CD4-positive, CD25-positive, alpha-beta regulatory T cell (primary cell): ENCODE results near the gene ANKS6. TPM values are rescaled to one million over a fixed set of nuclear protein-coding genes. Genes with fewer than 3 reads are reported as not detected.

Source experiments
- ATAC-seq, 2 donors: fragments of 150-1000 bp; cut with Tn5 transposase; one replicate each; pipeline ENCODE4 v1.10.0; 2021; ENCODE audit warnings: low read depth in 2 of 2, moderate number of reproducible peaks in 2 of 2, moderate library complexity in 1 of 2
- DNase-seq, 3 donors: peaks; one replicate each; pipeline versions ENCODE4 v3.0.0 to v3.0.0-alpha.2; 2012 to 2022; ENCODE audit warnings: mixed read lengths in 1 of 3
- H3K27ac ChIP-seq: one replicate; pipeline ENCODE4 v1.7.0; 2013; ENCODE audit warnings: mild to moderate bottlenecking, low read length; ENCODE audit not compliant: insufficient read depth, poor library complexity, severe bottlenecking
- H3K27me3 ChIP-seq: one replicate; pipeline ENCODE4 v1.7.0; 2013; ENCODE audit warnings: low read length; ENCODE audit not compliant: control insufficient read depth, insufficient read depth
- H3K36me3 ChIP-seq: one replicate; pipeline ENCODE4 v1.7.0; 2013; ENCODE audit warnings: mild to moderate bottlenecking, low read length, moderate library complexity; ENCODE audit not compliant: control insufficient read depth, insufficient read depth
- H3K4me1 ChIP-seq: 2 replicates; pipeline ENCODE4 v1.7.0; 2013; ENCODE audit warnings: mild to moderate bottlenecking, low read length; ENCODE audit not compliant: insufficient read depth, control insufficient read depth, poor library complexity, severe bottlenecking
- H3K4me3 ChIP-seq: one replicate; pipeline ENCODE4 v1.7.0; 2013; ENCODE audit warnings: low read depth, mild to moderate bottlenecking, low read length, moderate library complexity
- H3K9me3 ChIP-seq, 2 experiments: 1 replicate in 1 of 2; 2 replicates in 1 of 2; pipeline ENCODE4 v1.7.0; 2013; ENCODE audit warnings: low read length in 2 of 2, mild to moderate bottlenecking in 1 of 2, moderate library complexity in 1 of 2; ENCODE audit not compliant: control insufficient read depth in 2 of 2
- H3K27ac Mint-ChIP-seq, 3 donors: one replicate each; pipeline ENCODE4 v1.8.0; 2020 to 2022; ENCODE audit warnings: mild to moderate bottlenecking in 3 of 3, mixed read lengths in 3 of 3, moderate library complexity in 2 of 3
- H3K27me3 Mint-ChIP-seq: one replicate; pipeline ENCODE4 v1.8.0; 2022; ENCODE audit warnings: mild to moderate bottlenecking, mixed read lengths
- H3K36me3 Mint-ChIP-seq: one replicate; pipeline ENCODE4 v1.8.0; 2020; ENCODE audit warnings: mixed read lengths
- H3K4me1 Mint-ChIP-seq, 4 donors: one replicate each; pipeline ENCODE4 v1.8.0; 2020 to 2022; ENCODE audit warnings: mixed read lengths in 4 of 4, mild to moderate bottlenecking in 1 of 4
- H3K4me3 Mint-ChIP-seq, 4 donors: one replicate each; pipeline ENCODE4 v1.8.0; 2020 to 2022; ENCODE audit warnings: mild to moderate bottlenecking in 4 of 4, mixed read lengths in 4 of 4, moderate library complexity in 3 of 4
- H3K9me3 Mint-ChIP-seq, 7 donors: one replicate each; pipeline ENCODE4 v1.8.0; 2020 to 2022; ENCODE audit warnings: mixed read lengths in 7 of 7, mild to moderate bottlenecking in 3 of 7, moderate library complexity in 2 of 7
- polyA plus RNA-seq, 4 donors: library from polyadenylated mRNA; unstranded; fragments of 300-500 nt; fragmentation: Illumina TruSeq; gene quantifications; one replicate each; pipeline ENCODE4 v1.2.3, GENCODE V29; 2021
- total RNA-seq: library from RNA; stranded (reverse); gene quantifications from one replicate; pipeline ENCODE4 v1.2.3, GENCODE V29; 2022

Gene ANKS6
- total and polyA plus RNA-seq, 5 donors from 2014 or later = 2.4 to 8.2 (median 2.6) TPM

DNA sequence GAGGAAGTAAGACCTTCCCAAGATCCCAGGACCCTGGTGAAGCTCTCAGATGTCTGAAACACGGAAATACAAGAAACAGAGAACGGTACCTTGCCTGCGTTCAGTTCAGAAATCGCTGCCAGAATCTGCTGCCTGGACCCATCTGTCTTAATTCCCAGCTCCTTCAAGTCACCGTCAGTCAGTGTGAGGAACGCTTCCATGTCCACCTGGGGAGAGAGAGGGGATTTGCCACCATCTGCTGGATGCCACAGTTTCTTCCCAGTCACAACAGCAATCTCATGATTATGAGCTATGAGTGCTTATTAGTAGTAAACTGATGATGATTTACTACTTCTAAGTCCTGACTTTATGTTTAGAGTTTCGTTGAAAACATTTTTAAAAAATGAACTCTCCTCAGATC is 50.9 kb downstream of the ANKS6 start:
- Mint-ChIP-seq H3K27ac (peak overlapping the region in 1 of 3 donors; percentile 22), H3K4me1 (no peaks in the 10 kb centered on the region), H3K4me3 (no peak overlapping the region), H3K27me3 (no peaks in the 10 kb centered on the region), H3K9me3 (peaks cover 0 to 1% (median 0%) of the 10 kb centered on the region in 7 donors), H3K36me3 (peaks cover 58% of the 10 kb centered on the region)
- Histone ChIP-seq H3K4me3 (no peak overlapping the region), H3K36me3 (peaks cover 9% of the 10 kb centered on the region), H3K27ac (no peak overlapping the region), H3K27me3 (no peaks in the 10 kb centered on the region), H3K9me3 (no peaks in the 10 kb centered on the region), H3K4me1 (no peaks in the 10 kb centered on the region)
- no peak for DNase-seq
- ATAC-seq = no peak

DNA sequence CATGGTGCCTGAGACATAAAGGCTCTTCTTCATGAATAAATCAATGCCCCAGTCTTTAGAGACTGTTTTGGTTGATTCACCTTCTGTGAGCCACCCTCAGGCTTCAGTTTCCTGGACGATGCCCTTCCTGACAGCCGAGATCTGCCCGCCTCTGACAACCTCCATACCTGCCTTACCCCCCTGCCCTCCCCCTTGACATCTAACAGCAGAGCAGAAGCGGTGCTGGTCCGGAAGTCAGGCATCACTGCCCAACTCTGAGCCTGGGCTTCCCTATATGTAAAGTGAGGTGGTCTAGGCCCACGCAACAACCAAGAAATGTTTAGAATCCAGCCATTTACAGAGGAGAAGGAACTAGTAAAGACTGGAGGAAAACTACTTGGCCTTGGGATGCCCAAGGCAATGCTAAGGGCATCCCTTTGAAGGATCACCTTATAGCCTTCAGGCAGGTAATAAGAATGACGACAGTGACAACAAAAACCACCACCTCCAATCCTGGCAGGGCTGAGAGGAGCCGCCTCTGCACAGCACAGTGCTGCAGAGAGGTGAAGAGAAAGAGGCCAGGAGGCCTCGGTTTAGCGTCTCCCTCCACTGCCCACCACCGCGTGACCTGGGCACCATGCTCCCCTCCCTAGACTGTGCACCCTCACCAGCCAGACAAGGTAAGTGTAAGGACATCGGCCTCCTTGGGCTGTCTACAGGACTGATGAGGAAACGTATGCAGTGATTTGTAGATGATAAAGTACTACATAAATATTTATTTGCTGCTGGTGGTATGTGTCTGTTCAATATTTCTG is 52.3 kb downstream of the ANKS6 start:
- no peak overlapping the region for H3K27ac ChIP-seq
- H3K27me3 ChIP-seq = no peaks in the 10 kb centered on the region
- Mint-ChIP-seq H3K36me3 (peaks cover 48% of the 10 kb centered on the region), H3K4me1 (no peaks in the 10 kb centered on the region), H3K4me3 (no peak overlapping the region), H3K27ac (no peak overlapping the region), H3K9me3 (peaks cover 0 to 3% (median 0%) of the 10 kb centered on the region in 7 donors), H3K27me3 (no peaks in the 10 kb centered on the region)
- peaks cover 3% of the 10 kb centered on the region for H3K36me3 ChIP-seq
- no peak for DNase-seq
- no peak overlapping the region for H3K4me3 ChIP-seq
- H3K9me3 ChIP-seq = no peaks in the 10 kb centered on the region
- ATAC-seq = no peak
- H3K4me1 ChIP-seq = no peaks in the 10 kb centered on the region

DNA sequence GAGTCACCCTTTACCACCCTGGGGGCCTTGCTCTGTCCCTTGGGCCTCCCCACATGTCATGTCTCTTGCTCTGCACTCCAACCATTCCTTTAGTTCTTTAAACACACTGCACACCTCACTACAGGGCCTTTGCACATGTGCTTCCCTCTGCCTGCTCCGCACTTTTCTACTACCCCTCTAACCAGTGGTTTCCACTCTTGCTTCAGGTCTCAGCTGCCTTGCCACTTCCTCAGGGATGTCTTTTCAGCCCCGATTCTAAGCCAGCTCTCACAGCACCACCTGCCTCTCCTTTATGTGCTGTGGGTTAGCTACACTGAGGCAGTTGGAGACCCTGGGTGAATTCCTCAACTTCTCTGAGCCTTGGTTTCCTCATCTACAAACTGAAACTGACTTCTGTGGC is 53.0 kb downstream of the ANKS6 start:
- no peak overlapping the region for H3K27ac ChIP-seq
- DNase-seq = no peak
- no peaks in the 10 kb centered on the region for H3K4me1 Mint-ChIP-seq
- no peak overlapping the region for H3K4me3 Mint-ChIP-seq
- H3K27me3 ChIP-seq = no peaks in the 10 kb centered on the region
- no peak overlapping the region for H3K4me3 ChIP-seq
- H3K9me3 ChIP-seq = no peaks in the 10 kb centered on the region
- H3K27me3 Mint-ChIP-seq = no peaks in the 10 kb centered on the region
- no peaks in the 10 kb centered on the region for H3K4me1 ChIP-seq
- H3K36me3 ChIP-seq = peaks cover 3% of the 10 kb centered on the region
- peaks cover 0 to 6% (median 0%) of the 10 kb centered on the region in 7 donors for H3K9me3 Mint-ChIP-seq
- peaks cover 49% of the 10 kb centered on the region for H3K36me3 Mint-ChIP-seq
- no peak overlapping the region for H3K27ac Mint-ChIP-seq
- no peak for ATAC-seq

DNA sequence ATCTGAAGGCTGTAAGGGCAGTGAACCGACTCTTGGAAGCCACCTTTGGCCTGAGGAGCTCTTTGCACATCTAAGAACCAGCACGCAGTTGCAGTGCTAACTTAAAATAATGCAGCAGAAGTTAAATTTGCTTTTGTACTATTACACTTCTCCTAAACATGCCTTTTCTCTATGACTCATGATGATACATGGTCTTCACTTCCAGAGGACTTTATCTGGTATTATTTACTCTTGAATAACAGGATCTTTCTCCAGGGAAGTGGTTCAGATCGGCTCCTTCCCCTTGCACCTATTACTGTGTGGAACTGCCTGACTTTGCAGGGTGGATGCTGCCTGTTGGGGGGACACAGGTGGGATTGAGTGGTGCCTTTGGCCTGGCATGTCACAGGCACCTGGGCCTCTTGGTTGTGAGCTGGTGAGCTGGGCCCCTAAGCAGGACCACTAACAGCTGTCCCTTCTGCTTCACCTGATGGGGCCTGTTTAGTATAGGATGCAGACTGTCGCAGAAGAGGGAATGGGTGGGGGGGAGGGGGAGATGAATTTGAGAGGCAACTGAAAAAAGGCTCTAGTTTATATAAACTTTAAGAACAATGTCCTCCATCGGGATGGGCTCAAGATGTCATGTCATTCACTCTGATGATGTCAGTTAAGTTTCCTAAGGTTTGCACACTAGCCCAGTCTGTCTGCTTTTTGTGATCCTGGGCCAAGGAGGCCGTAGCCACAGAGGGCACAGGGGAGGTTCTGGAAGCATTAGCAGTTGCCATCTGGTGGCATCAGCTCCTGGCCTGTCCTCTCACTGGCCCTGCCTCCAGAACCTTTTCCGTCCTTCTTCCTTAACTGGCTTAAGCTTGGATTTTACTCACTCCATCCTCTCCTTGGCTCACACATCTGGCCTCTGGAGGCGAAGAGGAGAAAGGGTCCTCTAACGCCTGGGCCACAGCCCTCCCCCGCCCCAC is 53.8 kb downstream of the ANKS6 start:
- peaks cover 51% of the 10 kb centered on the region for H3K36me3 Mint-ChIP-seq
- no peak for DNase-seq
- H3K4me1 Mint-ChIP-seq = peaks cover 0 to 1% (median 0%) of the 10 kb centered on the region in 4 donors
- H3K4me3 ChIP-seq = no peak overlapping the region
- H3K9me3 Mint-ChIP-seq = peaks cover 0 to 6% (median 0%) of the 10 kb centered on the region in 7 donors
- H3K27me3 Mint-ChIP-seq = no peaks in the 10 kb centered on the region
- H3K27me3 ChIP-seq = no peaks in the 10 kb centered on the region
- no peak overlapping the region for H3K27ac Mint-ChIP-seq
- peaks cover 3% of the 10 kb centered on the region for H3K36me3 ChIP-seq
- H3K27ac ChIP-seq = no peak overlapping the region
- no peak overlapping the region for H3K4me3 Mint-ChIP-seq
- no peaks in the 10 kb centered on the region for H3K4me1 ChIP-seq
- ATAC-seq = no peak
- no peaks in the 10 kb centered on the region for H3K9me3 ChIP-seq

DNA sequence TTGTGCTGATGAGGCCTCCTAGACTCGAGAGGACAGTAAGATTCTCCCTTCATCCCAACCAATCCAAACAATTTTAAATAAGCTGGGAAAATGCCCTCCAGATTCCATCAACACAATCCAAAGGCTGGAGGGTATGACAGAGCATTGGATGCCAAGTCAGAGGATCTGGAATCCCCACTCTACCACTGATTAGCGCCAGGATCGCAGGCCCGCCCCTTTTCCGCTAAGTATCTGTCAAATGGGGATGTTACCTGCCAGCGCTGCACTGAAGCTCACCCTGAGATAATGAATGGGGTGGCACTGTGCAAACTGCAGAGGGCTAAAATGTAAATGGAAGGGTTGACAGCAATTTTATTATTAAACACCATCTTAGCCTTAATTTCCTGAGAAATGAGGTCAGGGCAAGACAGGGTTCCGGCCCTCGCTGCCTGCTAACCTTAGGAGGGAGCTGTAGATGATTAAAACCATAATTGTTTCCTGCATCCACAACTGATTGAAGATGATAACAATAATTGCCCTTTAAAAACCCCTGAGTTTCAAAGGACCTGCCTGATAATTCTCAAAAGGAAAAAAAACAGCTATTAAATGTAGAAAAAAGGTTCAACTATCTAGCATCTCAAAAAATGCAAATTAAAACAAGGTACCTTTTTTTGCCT is 56.0 kb downstream of the ANKS6 start:
- Mint-ChIP-seq H3K4me3 (no peak overlapping the region), H3K27ac (no peak overlapping the region), H3K36me3 (peaks cover 55% of the 10 kb centered on the region), H3K9me3 (peaks cover 0 to 6% (median 0%) of the 10 kb centered on the region in 7 donors), H3K27me3 (no peaks in the 10 kb centered on the region), H3K4me1 (peaks cover 0 to 1% (median 0%) of the 10 kb centered on the region in 4 donors)
- H3K4me1 ChIP-seq = no peaks in the 10 kb centered on the region
- H3K4me3 ChIP-seq = no peak overlapping the region
- no peaks in the 10 kb centered on the region for H3K27me3 ChIP-seq
- DNase-seq (no peak), ATAC-seq (no peak)
- H3K27ac ChIP-seq = no peak overlapping the region
- no peaks in the 10 kb centered on the region for H3K9me3 ChIP-seq
- H3K36me3 ChIP-seq = peaks cover 3% of the 10 kb centered on the region

DNA sequence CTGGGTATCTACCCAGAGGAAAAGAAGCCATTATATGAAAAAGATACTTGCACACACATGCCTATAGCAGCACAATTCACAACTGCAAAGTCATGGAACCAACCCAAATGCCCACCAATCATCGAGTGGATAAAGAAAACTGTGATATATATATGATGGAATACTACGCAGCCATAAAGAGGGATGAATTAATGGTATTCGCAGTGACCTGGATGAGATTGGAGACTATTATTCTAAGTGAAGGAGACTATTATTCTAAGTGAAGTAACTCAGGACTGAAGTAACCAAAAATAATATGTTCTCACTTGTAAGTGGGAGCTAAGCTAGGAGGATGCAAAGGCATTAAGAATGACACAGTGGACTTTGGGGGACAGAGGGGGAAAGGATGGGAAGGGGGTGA is 57.6 kb downstream of the ANKS6 start:
- Histone ChIP-seq H3K9me3 (no peaks in the 10 kb centered on the region), H3K4me3 (no peak overlapping the region), H3K27ac (no peak overlapping the region), H3K36me3 (no peaks in the 10 kb centered on the region), H3K27me3 (no peaks in the 10 kb centered on the region), H3K4me1 (no peaks in the 10 kb centered on the region)
- Mint-ChIP-seq H3K36me3 (peaks cover 45% of the 10 kb centered on the region), H3K27ac (no peak overlapping the region), H3K4me3 (no peak overlapping the region), H3K27me3 (no peaks in the 10 kb centered on the region), H3K4me1 (peaks cover 0 to 1% (median 0%) of the 10 kb centered on the region in 4 donors), H3K9me3 (peaks cover 0 to 6% (median 0%) of the 10 kb centered on the region in 7 donors)
- no peak for DNase-seq
- ATAC-seq = no peak

DNA sequence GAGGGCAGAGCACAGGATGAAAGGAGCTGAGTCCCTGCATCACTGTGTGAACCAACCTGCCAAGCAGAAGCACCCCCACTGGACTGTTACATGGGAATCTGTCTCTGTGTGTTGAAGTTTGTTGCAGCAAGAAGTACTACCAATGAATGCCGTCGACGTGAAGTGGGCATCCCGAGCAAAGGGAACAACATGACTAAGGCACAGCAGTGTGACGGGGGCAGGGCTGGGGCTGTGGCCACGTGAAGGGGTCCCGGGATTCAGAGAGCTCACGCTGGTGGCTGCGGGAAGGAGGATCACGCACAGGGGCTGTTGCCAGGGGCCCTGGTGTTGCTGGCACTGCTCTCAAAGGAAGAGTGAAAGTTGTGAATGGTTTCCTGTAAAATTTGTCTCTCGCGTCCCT is 60.1 kb downstream of the ANKS6 start:
- no peak overlapping the region for H3K4me3 ChIP-seq
- H3K27me3 Mint-ChIP-seq = no peaks in the 10 kb centered on the region
- no peak for DNase-seq
- peaks cover 38% of the 10 kb centered on the region for H3K36me3 Mint-ChIP-seq
- H3K4me1 ChIP-seq = no peaks in the 10 kb centered on the region
- no peaks in the 10 kb centered on the region for H3K27me3 ChIP-seq
- no peaks in the 10 kb centered on the region for H3K36me3 ChIP-seq
- H3K4me3 Mint-ChIP-seq = no peak overlapping the region
- peaks cover 0 to 6% (median 0%) of the 10 kb centered on the region in 7 donors for H3K9me3 Mint-ChIP-seq
- peaks cover 0 to 3% (median 0%) of the 10 kb centered on the region in 4 donors for H3K4me1 Mint-ChIP-seq
- no peaks in the 10 kb centered on the region for H3K9me3 ChIP-seq
- no peak overlapping the region for H3K27ac Mint-ChIP-seq
- no peak overlapping the region for H3K27ac ChIP-seq
- ATAC-seq = no peak
